Activated gamma-delta T cell (primary cell): ENCODE data around the gene LCE2A.

Experiments
- DNase-seq: peaks from one replicate; lab custom pipeline; 2025; lab: John Stamatoyannopoulos, UW

Gene LCE2A

GRCh38 chr1:152743371-152744145, 45.4 kb downstream of the LCE2A start:
- no peak for DNase-seq

GRCh38 chr1:152745289-152745704, 47.2 kb downstream of the LCE2A start:
- DNase-seq, result no peak

- DNase-seq, result no peak
Measured at GRCh38 chr1:152745765-152746444, 47.8 kb downstream of the LCE2A start.

GRCh38 chr1:152747831-152748230, 49.7 kb downstream of the LCE2A start:
- DNase-seq, result no peak
